UCSD-AML1 (cell line): ENCODE measurements around the gene NOL12.
"Not testable (repeated sequence)": the region's sequence is repeated elsewhere in the genome, so short reads cannot be mapped to it uniquely, and the experiment has no call there.

ENCODE experiments used
- DNase-seq: peaks from one replicate; lab custom pipeline; 2025; ENCODE audit not compliant: unreplicated experiment; lab: John Stamatoyannopoulos, UW

The NOL12 gene

DNA sequence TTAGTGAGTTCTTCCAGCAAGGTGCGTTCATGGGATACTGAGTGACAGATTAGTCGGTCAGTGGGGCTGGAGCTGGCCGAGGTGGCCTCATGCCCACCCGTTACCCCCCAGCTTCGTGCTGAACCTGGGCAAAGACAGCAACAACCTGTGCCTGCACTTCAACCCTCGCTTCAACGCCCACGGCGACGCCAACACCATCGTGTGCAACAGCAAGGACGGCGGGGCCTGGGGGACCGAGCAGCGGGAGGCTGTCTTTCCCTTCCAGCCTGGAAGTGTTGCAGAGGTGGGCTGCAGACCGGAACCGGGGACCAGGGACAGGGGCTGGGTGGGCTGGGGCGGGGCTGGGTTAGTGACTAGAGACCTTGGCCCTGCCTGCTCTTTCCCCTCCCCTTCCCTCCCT, 7.8 kb upstream of the NOL12 start:
- DNase-seq: no peak

DNA sequence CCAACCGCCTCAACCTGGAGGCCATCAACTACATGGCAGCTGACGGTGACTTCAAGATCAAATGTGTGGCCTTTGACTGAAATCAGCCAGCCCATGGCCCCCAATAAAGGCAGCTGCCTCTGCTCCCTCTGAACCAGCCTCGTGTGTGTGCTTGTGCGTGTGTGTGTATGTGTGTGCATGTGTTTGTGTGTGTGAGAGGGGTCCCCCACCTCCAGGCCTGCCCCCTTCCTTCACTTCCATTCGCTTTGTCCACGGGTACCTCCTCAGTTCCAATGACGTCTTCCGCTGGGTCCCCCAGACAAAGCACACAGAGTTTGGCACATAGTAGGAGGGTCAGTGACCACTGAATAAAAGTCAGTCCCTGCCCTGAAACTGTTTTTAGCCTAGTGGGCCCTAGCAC, 6.5 kb upstream of the NOL12 start:
- no peak for DNase-seq

- DNase-seq: no peak
Measured at GRCh38 chr22:37680191-37680851, 5.8 kb upstream of the NOL12 start.

- no peak for DNase-seq
Measured at GRCh38 chr22:37681001-37681424, 5.1 kb upstream of the NOL12 start.

- DNase-seq: peak; percentile 67
Measured at GRCh38 chr22:37681556-37682049, 4.5 kb upstream of the NOL12 start.

- DNase-seq: no peak
Measured at GRCh38 chr22:37684803-37685615, 1.1 kb upstream of the NOL12 start.

DNA sequence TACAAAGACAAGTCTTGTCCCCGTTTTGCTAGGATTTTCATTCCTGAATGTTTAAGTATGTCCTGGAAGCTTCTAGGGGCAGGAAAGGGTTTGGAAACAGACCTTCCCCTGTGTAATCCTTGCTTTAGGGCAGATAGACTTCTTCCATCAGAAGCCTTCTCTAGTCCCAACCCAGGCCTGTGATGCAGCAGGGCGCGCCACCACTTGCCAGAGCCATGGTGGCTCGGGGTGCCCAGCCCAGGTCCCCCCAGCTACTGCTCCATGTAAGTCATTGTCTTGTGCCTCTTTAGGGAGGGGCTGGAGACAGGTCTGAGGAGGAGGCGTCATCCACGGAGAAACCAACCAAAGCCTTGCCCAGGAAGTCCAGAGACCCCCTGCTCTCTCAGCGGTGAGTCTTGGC, 4.3 kb downstream of the NOL12 start:
- DNase-seq: no peak

- DNase-seq: no peak
Measured at GRCh38 chr22:37690901-37691504, 4.9 kb downstream of the NOL12 start.

- DNase-seq: no peak
Measured at GRCh38 chr22:37692627-37693285, 6.6 kb downstream of the NOL12 start.

- not testable (repeated sequence) for DNase-seq
Measured at GRCh38 chr22:37694131-37694530, 8.0 kb downstream of the NOL12 start.

GRCh38 chr22:37696260-37696656, 10.1 kb downstream of the NOL12 start:
- not testable (repeated sequence) for DNase-seq

DNA sequence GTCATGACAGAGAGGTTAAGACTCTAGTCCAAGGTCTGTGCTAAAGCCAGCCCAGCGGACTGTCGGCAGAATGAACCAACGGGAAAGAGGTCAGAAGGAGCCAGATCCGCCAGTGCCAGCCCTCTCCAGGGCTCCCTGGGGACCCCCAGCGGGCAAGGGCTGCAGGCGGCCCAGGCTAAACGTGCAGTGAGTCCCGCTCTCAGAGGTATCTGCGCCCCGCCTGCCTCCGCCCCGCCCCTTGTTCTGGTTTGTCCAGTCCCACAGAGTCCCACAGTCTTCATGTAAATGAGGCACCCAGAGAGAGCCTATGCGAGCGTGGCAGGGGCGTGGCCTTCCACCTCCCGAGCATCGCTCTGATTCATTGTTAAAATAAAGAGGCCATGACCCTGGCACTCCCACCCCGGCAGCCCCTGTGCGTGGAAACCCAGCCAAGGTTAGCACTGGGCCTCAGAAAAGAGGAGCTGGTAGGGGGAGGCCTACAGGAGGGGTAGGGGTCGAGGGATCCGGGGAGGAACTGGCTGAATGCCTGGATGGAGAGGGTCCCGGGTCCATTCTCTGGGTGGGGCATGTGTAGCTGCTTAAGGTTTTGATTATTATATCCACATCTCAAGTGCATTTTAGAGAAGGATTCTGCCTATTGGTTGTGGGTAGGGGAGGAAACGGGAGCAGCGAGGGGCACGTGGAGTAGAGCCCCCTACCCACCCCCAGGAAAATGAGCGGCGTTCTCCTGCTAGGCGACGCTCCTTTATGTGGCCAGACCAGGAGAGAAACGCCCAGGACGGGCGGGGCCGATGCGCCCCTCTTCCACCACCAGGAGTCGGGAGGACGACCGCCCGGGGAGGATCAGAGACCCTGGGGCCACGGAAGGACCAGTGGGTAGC, 10.8 kb downstream of the NOL12 start, which contains the start of gene TRIOBP:
Gene TRIOBP (plus strand): TSS at position 392 of the 881 bp plus-strand sequence. CDS start 4,318 bp downstream, outside the sequence.
- DNase-seq: peak; percentile 87

DNA sequence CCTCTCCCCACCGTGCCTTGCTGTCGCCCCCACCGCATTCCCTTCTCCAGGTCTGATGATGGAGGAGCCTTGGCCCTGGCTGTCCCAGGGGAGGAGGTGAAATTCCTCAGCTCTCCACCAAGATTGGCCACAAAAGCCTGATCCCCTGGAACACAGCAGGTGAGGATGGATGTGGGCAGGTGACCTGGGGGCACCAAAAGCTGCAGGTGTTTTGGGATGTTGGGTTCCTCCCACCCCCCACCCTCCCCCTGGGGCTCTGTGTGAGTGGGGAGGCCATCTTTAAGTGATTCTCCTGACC, 11.3 kb downstream of the NOL12 start:
- no peak for DNase-seq

GRCh38 chr22:37701141-37701786, 15.1 kb downstream of the NOL12 start:
- peak; percentile 45 for DNase-seq

GRCh38 chr22:37703906-37704305, 17.8 kb downstream of the NOL12 start:
- DNase-seq: no peak

- no peak for DNase-seq
Measured at GRCh38 chr22:37704645-37705044, 18.5 kb downstream of the NOL12 start.

DNA sequence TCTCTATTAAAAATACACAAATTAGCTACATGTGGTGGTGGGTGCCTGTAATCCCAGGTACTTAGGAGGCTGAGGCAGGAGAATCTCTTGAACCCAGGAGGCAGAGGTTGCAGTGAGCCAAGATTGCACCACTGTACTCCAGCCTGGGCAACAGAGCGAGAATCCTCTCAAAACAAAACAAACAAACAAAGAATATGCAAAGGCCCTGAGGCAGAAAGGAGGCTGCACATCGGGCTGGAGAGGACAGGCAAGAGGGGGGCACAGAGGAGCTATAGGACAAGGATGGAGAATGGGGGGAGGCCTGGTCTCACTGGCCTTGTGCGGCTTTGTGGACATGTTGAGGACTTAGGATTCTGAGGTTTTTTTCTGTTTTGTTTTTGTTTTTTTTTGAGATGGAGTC, 19.1 kb downstream of the NOL12 start:
- no peak for DNase-seq

DNA sequence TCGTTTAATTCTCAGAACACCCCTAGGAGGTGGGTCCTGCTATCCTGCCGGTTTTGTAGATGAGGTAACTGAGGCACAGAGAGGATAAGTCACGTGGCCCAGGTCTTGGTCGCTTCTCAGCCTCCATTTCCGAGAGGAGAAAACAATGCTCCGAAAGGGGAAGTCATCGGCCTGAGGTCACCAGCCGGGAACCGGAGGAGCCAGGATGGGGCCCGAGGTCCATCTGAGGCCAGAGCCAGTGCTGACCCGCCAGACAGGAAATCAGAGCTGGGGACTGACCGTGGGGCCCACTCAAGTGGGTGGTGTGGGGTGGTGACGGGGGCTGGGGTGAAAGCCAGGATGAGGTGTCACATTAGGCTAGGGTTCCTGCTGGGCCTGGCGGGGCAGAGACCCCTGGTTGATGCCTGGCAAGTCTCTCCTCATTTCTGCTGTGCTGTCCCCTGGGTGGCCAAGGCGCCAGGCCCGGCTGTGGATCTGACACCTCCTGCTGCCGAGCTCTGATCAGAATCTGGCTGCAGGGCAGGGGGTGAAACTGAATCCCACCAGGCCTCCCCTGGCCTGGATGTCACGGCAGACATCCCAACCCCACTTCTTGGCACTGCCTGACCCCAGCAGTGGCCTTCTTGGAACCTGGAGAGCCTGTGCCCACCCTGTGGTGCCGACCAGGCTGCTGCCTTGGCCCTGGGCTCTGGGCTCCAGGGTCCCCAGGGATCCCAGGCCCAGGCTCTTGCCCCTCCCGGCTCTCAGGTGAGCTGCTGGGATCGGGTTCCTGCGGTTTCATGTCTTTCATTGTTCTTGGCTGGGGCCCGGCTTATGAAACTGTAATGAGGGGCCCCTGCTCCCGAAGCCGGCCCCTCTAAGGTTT, 22.7 kb downstream of the NOL12 start:
- peak; percentile 30 for DNase-seq

DNA sequence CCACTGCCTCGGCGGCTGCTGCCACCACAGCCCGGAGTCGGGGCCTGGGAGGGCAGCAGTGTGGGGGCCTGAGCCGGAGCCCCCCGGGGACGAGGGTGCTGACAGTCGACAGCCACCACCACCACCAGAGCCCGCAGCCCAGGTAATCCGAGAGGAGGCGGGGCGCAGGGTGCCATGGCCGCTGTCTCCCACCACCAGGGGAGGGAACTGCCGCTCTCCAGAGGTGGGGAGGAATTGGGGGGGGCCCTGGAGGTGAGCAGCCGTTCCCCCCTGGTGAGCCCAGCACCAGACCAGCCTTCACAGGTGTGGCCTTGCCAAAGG, 23.3 kb downstream of the NOL12 start:
- DNase-seq: no peak
